RKO (cell line): ENCODE measurements around the gene PRDM4.

Experiments
- DNase-seq: peaks from one replicate; pipeline ENCODE4 v3.0.0-alpha.2; 2016; ENCODE audit warnings: low spot score

PRDM4 gene

DNA sequence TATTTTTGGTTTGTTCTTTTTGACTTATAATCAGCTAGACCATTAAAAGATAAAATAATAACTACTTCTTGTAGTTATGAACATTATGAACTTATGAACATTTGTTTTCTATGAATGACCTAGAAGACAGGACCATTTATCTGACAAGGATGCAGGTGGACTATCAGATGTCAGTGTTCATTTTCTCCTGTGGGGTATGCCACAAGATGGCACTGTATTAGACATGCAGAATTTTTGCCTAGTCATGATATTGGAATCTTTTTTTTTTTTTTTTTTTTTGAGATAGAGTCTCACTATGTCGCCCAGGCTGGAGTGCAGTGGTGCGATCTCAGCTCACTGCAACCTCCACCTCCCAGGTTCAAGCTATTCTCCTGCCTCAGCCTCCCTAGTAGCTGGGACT lies 65.2 kb downstream of the PRDM4 start:
- DNase-seq: peak; percentile 50

DNA sequence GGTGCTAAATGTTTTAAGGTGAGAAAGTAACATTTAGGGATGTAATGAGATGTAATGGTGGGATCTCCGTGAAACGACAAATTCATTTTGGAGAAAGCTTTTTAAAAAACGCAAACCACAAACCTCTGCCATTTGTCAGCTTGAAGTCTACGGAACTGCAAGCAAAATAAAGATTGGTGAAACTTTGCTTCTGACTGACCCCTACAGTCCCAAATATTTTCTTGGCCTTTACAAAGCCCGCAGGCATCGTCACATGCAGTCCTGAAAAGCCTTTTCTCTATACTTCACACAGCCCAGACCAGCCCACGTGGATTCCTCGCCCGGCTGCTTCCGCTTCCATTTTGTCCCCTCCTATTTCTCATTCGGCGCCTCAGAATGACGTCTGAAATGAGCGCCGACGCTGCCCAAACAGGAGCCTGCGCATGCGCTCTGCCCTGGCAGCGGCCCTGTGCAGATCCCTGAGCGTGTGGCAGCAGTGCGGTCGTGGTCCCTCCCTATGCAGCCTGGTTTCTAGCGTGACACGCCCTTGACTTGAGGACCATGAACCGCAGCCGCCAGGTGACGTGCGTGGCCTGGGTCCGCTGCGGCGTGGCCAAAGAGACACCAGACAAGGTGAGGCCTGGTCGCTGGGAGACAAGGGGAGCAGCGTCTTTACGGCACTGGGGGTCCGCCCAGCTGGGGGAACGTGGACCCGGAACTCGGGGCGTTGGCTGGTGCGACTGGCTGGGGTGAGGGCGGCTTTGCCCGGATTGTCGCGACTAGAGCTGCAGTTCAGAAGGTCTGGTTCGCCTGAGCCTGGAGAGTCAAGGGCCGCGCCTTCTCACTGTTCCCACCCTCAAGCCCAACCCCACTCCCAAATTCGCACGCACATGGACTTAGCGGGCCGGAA lies 75.3 kb downstream of the PRDM4 start, which contains the start of gene PWP1:
PWP1 (plus strand) TSS at position 440 of the 889 bp plus-strand sequence; CDS start at position 541, 101 bp downstream.
- DNase-seq: peak; percentile 94

DNA sequence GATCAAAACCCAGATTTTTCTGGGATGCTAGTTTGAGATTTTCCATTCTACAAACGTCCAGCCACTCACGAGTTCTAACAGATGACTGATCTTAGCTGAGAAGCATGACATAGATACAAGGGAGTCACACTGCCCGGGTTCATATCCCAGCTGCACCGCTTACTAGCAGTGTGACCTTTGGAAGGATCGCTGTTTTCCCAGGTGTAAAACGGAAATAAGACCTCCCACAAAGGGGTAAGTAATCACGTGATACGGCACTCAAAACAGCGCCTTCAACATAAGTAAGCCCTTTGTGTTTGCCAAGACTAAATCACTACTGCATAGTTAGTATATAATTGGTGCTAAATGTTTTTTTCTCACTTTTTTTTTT lies 76.0 kb downstream of the PRDM4 start:
- peak; percentile 77 for DNase-seq

DNA sequence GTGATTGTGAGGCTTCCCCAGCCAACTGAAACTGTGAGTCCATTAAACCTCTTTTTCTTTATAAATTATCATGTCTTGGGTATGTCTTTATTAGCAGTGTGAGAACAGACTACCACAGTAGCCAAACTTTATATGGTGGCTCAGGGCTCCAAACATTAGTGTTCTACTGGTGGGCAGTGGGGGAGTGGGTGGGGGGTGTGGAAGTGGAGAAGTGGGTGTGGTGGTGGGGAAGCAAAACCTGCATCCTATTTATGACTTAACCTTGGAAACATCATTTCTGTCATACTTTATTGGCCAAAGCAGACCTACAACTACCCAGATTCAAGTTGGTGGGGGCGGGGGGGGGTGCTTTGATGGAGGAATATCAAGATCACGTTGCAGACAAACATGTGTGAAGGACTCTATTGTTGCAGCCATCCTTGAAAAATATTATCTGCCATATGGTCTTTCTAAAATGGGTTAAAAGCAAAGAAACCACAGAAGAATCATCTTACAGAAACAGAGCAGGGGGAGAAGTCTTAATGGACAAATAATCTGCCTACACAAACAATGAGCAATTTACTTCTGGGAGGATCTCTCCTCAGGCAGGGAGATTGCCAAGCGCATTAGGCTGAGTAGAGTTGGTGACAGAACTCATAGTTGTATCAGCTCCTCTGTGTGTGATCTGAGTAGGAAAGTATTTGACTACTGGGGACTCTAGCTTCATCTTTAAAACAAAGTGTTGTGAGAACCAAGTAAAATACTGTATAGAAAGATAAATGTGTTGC lies 76.7 kb downstream of the PRDM4 start:
- DNase-seq: peak; percentile 20
